NB4 (cell line): Measurements from ENCODE around the gene LSM6.
A peak's percentile ranks its signal among the peaks of the same experiment; 100 is the strongest.

ENCODE experiments used
- DNase-seq: peaks from one replicate; pipeline ENCODE4 v3.0.0; 2010; ENCODE audit warnings: low read depth
- H3K4me3 ChIP-seq: one replicate; pipeline ENCODE4 v1.5.1; 2011; ENCODE audit warnings: mild to moderate bottlenecking, low read depth, low read length, moderate library complexity
- MYC ChIP-seq: IDR thresholded peaks from 2 replicates; pipeline ENCODE4 v1.6.1; 2011; ENCODE audit warnings: low read depth, low read length
- POLR2A ChIP-seq: IDR thresholded peaks from 2 replicates; pipeline ENCODE4 v1.6.1; 2011; ENCODE audit warnings: mild to moderate bottlenecking; ENCODE audit not compliant: insufficient read length; ENCODE audit errors: extremely low read depth
- TF ChIP-seq, protein P1 (sequence below): IDR thresholded peaks from one replicate; pipeline ENCODE4 v1.5.1; 2012; ENCODE audit warnings: low read depth, low read length
- TF ChIP-seq, protein P2 (sequence below): IDR thresholded peaks from 2 replicates; pipeline ENCODE4 v1.6.1; 2011; ENCODE audit warnings: low read depth, low read length

LSM6 gene

GRCh38 chr4:146175541-146176453 is at the start of gene LSM6:
LSM6 (plus strand) TSS chr4:146175718; CDS start chr4:146182922, 7,204 bp downstream.
- peak; percentile 37 for TF ChIP-seq POLR2A
- 0 out of 2 replicates have a peak, but pooled peaks have one; percentile 6 for TF ChIP-seq MYC
- TF ChIP-seq, protein P1, sequence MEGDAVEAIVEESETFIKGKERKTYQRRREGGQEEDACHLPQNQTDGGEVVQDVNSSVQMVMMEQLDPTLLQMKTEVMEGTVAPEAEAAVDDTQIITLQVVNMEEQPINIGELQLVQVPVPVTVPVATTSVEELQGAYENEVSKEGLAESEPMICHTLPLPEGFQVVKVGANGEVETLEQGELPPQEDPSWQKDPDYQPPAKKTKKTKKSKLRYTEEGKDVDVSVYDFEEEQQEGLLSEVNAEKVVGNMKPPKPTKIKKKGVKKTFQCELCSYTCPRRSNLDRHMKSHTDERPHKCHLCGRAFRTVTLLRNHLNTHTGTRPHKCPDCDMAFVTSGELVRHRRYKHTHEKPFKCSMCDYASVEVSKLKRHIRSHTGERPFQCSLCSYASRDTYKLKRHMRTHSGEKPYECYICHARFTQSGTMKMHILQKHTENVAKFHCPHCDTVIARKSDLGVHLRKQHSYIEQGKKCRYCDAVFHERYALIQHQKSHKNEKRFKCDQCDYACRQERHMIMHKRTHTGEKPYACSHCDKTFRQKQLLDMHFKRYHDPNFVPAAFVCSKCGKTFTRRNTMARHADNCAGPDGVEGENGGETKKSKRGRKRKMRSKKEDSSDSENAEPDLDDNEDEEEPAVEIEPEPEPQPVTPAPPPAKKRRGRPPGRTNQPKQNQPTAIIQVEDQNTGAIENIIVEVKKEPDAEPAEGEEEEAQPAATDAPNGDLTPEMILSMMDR = no peak
- TF ChIP-seq, protein P2, sequence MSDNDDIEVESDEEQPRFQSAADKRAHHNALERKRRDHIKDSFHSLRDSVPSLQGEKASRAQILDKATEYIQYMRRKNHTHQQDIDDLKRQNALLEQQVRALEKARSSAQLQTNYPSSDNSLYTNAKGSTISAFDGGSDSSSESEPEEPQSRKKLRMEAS = no peak
- H3K4me3 ChIP-seq = peak within 1 kb of the TSS; percentile 87
- DNase-seq = peak; percentile 84

DNA sequence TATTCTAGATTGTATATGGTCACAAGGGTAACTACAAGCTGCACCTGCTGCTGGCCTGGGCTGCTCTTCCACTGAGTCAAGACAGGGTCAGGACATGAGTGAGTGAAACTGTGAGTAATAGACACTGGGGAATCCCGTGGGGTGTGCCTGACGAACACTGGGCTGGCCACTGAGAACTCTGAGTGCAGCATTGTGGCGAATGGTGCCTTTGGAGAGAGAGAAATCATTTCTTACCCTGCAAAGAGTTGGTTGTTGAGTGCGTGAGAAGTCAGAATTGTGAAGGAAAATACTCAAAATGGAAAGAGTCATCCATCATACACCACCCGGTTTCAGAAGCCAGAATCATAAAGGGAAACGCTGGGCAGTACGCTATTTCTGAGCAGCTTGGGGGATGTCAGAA is 43.1 kb upstream of the LSM6 start:
- TF ChIP-seq POLR2A (no peak), MYC (no peak)
- TF ChIP-seq, protein P1 = no peak
- TF ChIP-seq, protein P2 = no peak
- H3K4me3 ChIP-seq = no peak overlapping the region
- DNase-seq = no peak

DNA sequence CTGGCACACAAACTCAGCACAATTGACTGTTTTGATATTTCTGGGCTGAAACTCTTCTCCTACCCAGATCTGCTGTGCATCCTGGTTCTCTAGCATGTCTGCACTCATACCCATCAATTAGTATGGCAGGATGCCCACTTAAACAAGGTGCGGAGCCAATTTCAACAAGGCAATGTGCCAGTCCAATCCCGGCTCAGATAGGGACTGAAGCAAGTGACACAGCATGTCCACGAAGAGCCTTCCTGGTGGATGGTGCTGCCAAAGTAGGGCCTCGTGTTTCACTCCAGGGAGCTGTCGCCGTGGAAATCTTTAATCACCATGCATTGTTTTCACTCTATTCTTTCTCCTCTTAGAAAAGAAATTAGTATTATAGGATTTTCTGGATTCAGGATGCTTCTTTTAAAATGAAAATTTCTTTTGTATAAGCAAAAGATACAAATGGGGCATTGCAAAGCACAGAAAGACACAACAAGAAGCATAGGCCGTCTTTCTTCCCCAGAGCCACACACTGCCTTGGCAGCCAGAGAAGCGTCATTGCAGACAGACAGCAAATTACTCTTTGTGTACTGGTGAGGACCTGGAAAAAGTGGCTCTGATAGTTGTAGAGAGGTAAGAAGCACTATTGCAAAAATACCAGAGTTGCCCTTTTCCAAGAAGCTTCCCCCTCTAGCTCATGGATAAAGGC is 40.6 kb upstream of the LSM6 start:
- TF ChIP-seq, protein P1 = no peak
- no peak overlapping the region for H3K4me3 ChIP-seq
- no peak for DNase-seq

GRCh38 chr4:146135941-146136340 is 39.6 kb upstream of the LSM6 start:
- no peak for DNase-seq
- no peak overlapping the region for H3K4me3 ChIP-seq
- no peak for TF ChIP-seq POLR2A
- TF ChIP-seq, protein P2 = no peak
- no peak for TF ChIP-seq MYC
- TF ChIP-seq, protein P1 = no peak

GRCh38 chr4:146142768-146143167 is 32.8 kb upstream of the LSM6 start:
- no peak overlapping the region for H3K4me3 ChIP-seq
- TF ChIP-seq, protein P2 = no peak
- TF ChIP-seq POLR2A = no peak
- TF ChIP-seq MYC = no peak
- TF ChIP-seq, protein P1 = no peak
- no peak for DNase-seq
